NK-92 treated with Interleukin-12 subunit alpha and Interleukin-12 subunit beta, amount 100 ng/mL, for 24 hours (cell line): Measurements from ENCODE around the gene CATSPER4.

Experiments
- DNase-seq: peaks from one replicate; lab custom pipeline; 2025; lab: John Stamatoyannopoulos, UW

The CATSPER4 gene

DNA sequence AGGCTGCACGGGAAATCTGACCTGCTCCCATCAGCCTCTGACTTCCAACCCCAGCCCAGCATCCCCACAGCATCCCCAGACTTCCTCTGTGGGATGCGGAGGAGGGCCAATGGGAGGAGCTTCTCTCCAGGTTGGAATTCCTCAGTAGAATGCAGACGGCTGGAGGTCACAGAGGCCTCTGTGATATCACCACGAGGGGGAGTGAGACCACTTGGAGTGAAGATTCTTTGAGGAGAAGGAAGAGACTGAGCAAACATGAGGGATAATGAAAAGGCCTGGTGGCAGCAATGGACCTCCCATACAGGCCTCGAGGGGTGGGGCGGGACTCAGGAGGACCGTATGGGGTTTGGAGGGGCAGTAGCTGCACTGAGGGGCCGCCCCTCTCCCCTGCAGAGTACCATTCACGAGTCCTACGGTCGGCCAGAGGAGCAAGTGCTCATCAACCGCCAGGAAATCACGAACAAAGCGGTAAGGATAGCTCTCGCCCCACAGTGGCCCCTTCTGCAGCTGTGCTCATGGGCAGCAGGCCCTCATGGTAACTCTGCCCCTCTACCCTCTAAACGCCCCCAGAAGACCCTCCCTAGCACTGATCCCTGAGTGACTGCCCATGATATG is at the start of gene CATSPER4:
Gene CATSPER4 (plus strand): TSS at position 230 of the 615 bp plus-strand sequence. CDS start 26 bp downstream, at position 256.
- DNase-seq = no peak

DNA sequence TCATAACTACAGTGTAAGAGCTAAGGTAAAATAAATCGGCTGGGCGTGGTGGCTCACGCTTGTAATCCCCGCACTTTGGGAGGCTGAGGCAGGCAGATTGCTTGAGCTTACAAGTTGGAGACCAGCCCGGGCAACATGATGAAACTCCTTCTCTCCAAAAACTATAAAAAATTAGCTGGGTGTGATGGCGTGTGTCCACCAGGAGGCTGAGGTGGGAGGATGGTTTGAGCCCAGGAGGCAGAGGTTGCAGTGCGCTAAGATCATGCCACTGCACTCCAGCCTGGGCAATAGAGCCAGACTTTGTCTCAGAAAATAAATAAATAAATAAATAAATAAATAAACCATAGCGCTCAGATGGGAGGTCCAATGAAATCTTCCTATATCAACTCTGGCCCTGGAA is 48.2 kb upstream of the CATSPER4 start:
- no peak for DNase-seq

DNA sequence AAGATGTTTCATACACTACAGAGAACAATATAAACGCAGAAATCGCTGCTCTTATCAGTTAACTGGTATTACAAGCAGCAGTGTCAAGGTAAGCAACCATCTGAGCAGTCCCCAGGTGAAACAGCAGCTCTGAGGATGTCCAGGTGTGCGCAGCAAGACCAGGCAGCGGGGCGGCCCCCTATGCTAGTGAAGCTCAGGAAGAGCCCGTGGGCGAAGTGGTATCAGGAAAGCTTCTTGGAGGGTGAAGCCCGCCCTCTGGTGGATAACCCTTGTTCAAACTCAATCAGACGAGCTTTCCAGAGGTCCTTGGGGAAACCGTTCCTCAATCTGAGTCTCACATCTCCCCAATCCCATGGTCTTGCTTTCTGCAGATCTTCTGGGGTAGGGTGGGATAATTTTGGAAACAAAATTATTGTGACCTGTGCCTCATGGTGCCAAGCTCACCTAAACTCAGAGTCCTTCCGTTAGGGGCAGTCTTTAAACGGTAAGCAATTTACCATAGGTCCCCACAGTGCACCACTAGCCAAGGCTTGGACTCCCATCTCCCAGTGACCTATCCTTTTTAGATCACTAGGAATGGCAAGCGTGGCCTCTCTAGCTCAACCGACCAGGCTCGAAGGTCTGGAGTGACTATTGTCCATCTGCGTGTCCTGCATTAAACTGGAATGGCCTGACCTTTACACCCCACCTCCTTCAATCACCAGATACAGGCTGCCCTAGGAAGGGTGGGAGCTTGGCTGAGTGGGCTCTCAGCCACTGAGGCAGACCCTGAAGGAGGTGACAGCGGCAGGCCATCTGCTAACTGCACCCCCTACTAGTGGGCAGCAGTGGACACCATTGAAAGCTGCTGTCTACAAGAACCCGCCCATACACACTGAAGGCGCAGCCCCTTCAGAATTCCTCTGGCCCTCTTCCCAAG is 45.1 kb upstream of the CATSPER4 start:
- peak; percentile 52 for DNase-seq

DNA sequence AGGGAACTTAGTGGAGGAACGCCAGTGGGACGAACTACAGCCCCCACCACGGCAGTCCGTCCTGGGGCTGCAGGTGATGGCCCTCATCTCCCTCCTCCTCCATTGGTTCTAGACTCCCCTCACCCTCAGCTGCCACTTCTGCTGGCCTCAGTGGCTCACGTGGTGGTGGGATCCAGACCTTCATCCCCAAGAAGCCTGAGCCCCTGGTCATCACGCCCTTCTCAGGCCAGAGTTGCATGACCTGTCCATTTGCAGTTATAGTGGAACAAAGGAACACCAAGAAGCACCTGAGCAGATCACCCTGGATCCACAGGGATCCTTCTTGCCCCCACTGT is 44.5 kb upstream of the CATSPER4 start:
- no peak for DNase-seq

DNA sequence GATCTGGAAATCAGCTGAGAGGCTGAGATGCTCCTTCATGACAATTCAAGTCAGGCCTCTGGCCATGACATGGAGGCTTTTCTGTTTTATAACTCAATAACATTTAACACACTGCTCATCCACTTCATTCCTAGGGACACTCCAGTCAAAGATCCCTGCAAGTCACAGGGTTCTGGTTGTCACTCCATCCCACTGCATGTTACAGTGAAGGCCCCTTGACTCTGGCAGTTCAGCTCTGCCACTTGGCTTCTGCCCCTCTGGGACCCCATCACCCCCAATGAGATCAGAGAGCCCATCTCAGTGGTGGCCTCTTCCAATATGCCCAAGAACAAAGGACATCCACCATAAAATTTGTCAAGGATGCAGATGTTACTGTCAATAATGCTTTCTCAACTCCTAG is 41.5 kb upstream of the CATSPER4 start:
- no peak for DNase-seq

DNA sequence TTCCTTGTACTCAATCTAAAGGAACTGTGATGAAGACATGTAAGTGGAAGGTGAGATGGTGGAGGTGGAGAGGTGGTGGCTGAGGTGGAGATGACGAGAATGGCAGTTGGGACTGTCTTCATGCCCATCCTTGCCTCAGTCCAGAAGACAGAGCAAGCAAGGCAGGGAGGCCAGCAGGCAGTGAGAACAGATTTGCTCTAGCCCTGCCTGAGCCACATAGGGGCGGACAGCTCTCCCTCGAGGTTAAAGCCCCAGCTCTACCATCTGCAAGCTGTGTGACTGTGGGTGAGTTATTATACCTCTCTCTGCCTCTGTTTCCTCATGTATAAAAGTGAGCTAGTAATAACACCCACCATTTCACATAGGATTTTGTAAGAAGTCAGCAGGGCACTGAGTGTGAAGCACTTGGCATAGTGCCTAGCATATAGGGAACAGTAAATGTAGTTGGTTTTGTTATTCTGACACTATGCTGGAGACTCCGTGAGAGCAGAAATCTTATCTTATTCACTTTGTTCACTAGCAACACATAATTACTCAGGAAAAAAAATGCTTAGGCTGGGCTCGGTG is 36.4 kb upstream of the CATSPER4 start:
- no peak for DNase-seq

DNA sequence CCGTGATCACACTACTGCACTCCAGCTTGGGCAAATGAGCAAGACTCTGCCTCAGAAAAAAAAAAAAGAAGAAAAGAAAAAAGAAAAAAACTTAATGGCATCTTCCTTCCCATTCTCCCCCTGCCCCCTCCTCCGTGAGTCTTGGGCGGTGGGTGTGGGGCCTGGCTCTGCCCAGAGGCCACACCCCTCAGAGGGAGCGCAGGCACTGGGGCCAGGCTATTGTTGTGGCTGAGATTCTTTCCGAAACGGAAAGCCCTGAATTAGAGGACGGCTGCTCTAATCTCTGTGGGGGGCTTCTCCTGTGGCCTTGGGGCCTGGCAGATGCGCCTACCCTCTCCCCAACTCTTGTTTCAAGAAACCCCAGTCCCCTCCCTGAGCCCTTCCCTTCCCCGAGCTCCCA is 35.7 kb upstream of the CATSPER4 start:
- no peak for DNase-seq

DNA sequence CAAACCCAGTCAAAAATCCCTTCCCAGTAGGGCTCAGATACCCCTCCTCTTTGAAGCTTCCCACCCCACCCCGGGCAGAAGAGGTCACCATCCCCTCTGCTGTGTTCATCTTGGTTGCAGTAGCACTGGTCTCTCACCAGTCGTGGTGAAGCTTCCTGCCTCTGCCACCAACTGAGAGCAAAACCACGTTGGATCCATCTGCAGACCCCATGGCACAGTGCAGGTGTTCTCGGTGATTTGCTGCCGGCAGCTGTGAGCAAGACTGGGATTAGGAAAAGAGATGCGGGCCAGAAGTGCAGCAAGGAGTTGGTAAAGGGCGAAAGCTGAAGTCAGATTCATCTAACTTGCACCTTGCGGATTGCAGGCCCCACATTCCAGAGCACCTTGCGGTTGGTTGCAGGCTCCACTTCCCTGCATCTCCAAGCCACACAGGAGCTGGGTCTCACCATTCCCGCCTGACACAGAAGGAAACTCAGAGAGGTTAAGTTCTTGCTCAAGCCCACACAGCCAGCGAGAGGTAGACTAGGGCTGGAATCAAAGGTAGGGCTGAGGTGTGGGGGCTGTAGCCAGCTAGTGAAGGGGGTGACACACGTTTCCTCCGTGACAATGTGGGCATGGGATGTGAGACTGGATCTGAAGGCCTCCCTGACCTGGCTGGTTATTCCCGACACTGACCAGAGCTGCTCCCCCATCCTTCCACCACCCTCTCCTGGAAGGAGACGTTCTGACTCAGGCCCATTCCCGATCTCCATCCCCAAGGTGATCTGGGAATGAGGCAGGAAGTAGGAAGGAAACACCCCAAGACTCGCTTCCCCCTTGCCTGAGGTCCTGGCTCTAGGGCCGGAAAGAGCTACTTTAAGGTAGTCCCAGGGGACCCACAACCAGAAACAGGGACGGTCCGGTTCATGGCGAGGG is 34.8 kb upstream of the CATSPER4 start:
- DNase-seq = no peak

DNA sequence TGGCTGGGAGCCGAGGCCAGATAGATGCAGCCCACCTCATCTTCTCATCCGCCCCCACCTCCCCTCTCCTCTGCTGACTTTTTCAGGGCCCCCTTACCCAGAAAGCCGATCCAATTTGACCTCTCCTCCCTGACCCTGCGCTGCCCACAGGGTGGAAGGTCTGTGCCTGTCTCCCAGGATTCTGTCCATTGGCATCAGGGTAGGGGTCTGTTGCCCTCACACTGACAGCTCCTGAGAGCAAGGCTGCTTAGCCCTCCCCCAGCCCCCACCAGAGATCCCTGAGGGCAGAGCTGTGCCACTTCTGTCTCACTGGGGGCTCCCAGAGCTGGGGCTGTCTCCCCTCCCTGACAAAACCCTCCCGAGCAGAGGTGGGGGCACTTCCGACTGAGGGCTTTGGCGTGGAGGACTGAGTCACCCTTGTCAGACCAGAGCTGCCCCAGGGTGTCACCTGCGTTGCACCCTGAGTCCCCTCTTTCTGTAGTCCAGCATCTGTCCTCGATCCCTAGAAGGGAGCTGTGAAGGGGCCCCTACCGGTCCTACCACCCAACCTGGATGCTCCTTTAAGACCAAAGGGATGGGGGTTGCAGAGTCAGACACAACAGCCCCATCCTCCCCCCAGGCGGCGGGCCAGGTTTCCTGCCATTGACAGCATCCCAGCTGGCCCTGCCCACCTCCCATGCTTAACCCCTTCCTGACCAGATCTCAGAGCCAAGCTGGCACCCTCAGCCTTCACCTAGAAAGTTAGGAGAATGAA is 33.9 kb upstream of the CATSPER4 start:
- no peak for DNase-seq

DNA sequence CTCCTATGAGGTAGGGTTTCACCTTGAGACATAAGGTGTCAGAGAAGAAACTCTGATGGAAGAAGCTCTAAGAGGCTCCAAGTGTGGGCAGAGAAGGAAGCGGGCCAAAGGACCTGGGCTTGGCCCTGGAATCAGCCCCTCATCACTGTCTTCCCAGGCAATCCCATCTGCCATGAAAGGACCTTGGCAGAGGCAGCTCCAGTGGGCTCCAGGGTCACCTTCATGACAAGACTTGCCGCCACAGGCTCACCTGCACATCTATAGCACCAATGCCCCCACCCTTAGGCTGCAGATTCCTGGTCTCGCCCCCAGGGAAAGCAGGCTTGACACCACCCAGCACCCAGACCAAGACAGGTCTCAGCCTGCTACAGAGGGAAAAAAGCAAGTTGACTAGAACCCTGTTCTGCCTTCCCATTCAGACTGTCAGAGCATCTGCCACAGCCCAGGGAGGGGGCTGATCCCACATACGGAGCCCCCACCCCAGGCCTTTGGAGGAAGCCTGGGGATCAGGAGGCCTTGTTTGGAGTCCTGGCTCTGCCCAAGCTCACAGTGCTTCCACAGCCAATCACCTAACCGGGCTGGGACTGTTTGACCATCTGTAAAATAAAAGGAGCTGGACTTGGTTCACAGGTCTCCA is 32.0 kb upstream of the CATSPER4 start:
- no peak for DNase-seq

DNA sequence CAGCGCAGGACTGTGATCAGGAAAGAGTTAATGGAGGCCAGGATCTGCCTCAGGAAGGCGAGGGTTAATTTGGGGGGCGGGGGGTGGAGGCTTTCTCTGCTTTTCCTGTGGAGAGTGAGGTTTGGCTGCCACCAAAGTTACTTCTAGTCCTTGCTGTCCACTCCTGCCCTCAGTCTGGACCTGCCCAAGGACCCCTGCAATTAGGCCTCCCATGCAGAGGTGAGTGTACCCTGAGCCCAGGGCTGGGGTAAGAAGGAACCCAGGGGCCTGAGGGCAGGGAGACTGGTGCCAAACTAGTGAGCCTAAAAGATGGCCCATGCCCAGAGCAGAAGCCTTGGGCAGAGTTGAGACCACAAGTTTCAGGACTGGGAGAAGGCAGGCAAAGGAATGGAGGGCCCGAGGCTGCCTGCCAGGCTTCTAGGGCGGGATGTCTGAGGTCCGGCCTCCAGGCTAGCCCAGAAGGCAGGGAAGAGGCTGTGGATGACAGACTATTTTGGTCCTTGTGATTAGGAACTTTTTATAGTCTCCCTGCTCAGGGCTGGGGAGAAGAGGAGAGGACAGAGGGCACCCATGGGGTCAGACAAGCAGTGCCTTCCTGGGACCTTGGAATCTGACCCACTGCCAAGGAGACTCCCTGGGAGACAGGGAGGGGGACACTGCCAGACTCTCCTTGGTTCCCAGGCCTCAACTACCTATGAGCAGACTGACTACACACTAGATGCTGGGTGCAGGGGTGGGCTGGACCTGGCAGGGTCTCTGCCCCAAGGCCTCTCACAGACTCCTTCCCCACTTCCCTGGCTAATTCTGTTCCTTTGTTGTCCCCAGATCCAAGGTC is 31.3 kb upstream of the CATSPER4 start, which contains the start of gene FAM110D:
Gene FAM110D (plus strand): TSS at position 172 of the 835 bp plus-strand sequence. CDS start 2,213 bp downstream, outside the sequence.
- no peak for DNase-seq

DNA sequence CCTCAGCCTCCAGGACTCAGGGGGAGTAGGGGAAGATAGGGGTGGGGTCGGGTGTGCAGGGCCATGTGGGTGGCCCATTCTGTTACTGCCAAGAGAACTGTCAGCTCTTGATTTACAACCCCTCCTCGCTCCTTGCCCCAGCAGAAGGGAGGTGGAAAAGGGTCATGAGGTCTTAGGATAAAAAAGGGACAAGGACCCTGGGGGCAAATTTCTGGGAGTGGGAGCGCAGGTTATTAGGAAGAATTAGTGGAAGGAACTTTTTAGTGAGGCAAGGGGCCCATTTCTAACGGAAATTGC is 30.7 kb upstream of the CATSPER4 start:
- no peak for DNase-seq

DNA sequence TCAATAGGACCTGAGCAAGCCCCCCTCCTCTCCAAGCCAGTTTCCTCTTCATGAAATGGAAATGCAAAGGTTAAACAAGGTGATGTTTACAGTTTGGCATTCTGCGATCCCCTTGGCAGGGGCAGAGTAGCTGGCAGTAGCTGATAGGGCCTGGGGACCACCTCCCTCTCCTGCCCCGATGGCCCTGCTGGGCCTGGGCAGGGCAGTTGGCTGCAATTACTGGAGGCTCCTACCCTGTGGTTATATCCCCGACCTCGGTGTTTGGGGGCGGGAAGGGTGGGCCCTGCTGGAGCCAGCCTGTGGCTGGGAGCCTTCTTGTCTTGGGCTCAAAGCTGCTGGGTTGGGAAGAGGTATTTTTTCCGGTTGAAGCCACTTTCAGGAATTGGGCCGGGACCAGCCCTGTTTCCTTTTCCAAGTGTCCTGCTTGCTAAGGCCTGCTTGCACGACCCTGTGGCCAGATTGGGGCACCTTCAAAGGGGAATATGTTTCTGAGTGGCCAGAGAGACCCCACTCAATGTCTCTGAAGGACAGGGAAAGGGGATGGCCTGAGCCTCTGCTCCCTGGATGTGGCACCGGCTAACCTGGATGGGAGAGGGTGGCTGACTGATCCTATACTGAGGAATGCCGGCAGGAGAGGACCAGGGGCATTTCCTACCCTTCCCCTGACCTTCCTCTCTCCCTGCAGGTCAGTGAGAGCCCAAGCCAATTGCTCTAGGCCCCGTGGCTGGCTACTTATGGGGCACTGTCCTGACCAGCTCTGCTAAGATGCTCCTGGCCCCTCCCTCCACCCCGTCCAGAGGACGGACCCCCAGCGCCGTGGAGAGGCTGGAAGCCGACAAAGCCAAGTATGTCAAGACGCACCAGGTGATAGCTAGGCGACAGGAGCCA is 29.6 kb upstream of the CATSPER4 start:
- DNase-seq = no peak

DNA sequence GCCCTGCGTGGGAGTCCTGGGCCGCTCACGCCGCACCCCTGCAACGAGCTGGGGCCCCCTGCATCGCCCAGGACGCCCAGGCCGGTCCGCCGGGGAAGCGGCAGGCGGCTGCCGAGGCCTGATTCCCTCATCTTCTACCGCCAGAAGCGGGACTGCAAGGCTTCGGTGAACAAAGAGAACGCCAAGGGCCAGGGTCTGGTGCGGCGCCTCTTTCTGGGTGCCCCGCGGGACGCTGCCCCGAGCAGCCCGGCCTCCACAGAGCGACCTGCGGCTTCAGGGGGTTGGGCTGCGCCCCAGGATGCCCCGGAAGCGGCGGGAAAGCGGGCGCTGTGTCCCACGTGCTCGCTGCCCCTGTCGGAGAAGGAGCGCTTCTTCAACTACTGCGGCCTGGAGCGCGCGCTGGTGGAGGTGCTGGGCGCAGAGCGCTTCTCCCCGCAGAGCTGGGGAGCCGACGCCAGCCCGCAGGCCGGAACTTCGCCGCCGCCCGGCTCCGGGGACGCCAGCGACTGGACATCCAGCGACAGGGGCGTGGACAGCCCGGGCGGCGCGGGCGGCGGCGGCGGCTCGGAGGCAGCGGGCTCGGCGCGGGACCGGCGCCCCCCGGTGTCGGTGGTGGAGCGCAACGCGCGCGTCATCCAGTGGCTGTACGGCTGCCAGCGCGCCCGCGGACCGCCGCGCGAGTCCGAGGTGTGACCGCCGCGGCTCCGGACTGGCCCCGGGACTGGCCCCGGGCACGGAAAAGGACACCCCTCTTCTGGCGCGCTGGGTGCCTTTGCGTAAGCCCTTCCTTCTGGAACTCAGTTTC is 28.8 kb upstream of the CATSPER4 start:
- DNase-seq = no peak

DNA sequence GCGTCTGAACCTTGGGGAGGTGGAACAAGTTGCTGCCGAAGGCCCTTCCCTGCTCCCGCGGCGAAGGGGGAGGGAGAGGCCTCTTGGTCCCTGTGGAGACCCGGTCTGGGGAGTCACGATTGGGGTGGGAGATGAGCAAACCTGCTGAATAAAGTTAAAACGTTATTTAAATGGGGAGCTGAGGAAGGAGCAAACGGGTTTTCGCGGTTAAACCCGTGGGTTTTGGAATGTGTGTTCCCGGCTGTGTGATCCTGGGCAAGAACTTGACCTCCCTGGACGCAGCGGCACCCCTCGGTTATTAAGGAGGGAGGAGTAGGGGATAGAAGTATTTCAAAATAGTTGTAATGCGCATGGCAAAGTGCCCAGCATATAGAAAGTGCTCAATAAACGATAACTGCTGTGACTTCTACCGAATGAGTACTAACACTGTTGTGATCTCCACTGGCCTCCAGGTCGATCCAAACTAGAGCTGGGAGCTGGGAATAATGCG is 28.1 kb upstream of the CATSPER4 start:
- no peak for DNase-seq

DNA sequence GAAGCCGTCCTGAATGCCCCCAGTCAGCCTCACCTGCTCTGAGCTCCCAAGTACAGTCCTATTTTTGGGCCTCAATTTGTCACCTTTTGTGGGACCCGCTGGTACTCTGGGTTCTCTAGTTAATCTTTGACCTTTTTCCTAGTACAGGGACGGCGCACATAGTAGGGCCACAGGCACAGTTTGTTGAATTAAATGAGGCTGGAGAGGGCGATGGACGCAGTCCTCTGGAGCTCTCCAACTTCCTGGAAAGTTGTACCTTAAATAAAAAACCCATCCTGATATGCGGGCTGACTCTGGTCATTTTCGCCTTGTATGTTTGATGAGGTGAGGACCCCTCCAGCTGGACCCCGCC is 26.7 kb upstream of the CATSPER4 start:
- no peak for DNase-seq

DNA sequence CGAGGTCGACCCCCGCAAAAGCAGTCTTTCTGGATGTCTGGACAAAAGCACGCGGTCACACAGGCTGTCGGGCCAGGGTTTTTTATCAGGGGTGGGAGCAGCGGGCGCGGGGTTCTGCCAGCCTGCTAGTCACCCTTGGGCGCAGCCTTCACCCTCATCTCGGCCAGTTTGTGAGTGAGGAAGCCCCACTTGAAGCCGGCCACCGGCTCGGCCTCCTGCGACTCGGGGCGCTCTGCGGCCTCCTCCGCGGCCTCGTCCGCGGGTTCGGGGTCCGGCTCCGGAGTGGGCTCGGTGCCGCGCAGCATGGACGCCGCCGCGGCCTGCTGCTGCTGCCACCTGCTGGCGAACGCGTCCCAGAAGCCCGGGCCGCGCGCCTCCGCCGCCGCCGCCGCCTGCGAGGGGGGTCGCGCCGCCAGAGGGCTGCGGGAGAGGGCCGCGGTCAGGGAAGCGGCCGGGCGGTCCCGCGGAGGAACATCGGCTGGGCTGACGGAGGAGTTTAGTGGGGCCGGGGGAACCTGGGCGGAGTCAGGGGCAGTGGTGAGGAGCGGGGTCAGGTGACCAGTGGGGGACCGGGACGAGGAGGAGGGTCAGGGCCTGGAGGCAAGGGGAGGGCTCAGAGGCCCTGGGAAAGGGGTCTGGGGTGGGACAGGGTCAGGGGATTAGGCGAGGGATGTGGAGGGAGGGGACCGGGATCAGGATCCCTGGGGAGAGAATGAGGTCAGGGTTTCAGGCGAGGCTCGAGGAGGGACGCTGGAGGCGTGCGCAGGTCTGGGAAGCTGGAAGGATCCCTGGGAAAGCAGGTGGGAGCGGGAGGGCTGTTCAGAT is 26.2 kb upstream of the CATSPER4 start:
- DNase-seq = no peak
